ENCODE data around the gene CBR3.
A peak's percentile ranks its signal among the peaks of the same experiment; 100 is the strongest.
"Not testable (repeated sequence)": the region's sequence is repeated elsewhere in the genome, so short reads cannot be mapped to it uniquely, and the experiment has no call there.

The CBR3 gene

DNA sequence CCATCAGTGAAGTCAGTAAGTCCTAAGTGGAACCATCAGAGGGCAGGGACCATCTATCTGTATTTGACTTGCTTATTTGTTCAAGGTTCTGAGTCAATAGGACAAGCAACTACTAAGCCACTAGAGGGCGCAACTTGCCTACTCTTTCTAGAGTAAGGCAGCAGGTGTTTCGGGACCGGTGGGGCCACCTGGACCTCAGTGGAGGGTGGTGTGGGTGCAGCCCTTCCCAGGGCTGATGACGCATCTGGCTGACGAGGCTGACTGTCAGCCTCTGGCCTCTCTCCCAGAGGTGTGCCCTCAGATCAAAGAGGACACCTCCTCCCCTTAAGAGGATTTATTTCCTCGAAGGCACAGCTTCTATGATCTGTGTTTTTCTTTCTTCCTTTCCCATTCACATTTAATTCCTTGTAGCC, 6.6 kb downstream of the CBR3 start:
- TF ChIP-seq, protein P1, sequence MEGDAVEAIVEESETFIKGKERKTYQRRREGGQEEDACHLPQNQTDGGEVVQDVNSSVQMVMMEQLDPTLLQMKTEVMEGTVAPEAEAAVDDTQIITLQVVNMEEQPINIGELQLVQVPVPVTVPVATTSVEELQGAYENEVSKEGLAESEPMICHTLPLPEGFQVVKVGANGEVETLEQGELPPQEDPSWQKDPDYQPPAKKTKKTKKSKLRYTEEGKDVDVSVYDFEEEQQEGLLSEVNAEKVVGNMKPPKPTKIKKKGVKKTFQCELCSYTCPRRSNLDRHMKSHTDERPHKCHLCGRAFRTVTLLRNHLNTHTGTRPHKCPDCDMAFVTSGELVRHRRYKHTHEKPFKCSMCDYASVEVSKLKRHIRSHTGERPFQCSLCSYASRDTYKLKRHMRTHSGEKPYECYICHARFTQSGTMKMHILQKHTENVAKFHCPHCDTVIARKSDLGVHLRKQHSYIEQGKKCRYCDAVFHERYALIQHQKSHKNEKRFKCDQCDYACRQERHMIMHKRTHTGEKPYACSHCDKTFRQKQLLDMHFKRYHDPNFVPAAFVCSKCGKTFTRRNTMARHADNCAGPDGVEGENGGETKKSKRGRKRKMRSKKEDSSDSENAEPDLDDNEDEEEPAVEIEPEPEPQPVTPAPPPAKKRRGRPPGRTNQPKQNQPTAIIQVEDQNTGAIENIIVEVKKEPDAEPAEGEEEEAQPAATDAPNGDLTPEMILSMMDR (IDR thresholded peaks at IDR 0.05; ENCODE audit: low read depth, low read length) = peak; percentile 76
- no peak overlapping the region for H3K4me3 ChIP-seq (replicated peaks in 1 of 2; ENCODE audit: low read depth in 2 of 2, low read length in 2 of 2)
- peak; percentile 84 to 89 for DNase-seq (ENCODE audit: low read depth in 2 of 2)

DNA sequence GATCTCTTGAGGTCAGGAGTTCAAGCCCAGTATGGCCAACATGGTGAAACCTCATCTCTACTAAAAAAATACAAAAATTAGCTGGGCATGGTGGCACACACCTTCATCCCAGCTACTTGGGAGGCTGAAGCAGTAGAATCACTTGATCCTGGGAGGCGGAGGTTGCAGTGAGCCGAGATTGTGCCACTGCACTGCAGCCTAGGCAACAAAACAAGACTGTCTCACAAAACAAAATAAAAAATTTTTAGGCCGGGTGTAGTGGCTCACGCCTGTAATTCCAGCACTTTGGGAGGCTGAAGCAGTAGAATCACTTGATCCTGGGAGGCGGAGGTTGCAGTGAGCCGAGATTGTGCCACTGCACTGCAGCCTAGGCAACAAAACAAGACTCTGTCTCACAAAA, 9.4 kb downstream of the CBR3 start:
- not testable (repeated sequence) for DNase-seq (ENCODE audit: low read depth in 2 of 2); H3K4me3 ChIP-seq (replicated peaks in 1 of 2; ENCODE audit: low read depth in 2 of 2, low read length in 2 of 2)

DNA sequence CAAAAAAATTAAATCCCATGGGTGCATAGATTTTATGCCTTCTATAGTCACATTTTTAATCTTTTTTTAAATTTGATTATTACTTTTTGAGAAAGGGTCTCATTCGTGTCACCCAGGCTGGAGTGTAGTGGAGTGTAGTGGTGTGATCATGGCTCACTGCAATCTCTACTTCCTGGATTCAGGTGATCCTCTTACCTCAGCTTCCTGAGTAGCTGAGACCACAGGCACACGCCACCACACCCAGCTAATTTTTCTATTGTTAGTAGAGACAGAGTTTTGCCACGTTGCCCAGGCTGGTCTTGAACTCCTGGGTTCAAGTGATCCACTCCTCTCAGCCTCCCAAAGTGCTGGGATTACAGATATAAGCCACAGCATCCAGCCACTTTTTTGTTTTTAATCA, 10.4 kb downstream of the CBR3 start:
- TF ChIP-seq, protein P1 (IDR thresholded peaks at IDR 0.05; ENCODE audit: low read depth, low read length) = no peak
- DNase-seq (ENCODE audit: low read depth in 2 of 2) = no peak
- H3K4me3 ChIP-seq (replicated peaks in 1 of 2; ENCODE audit: low read depth in 2 of 2, low read length in 2 of 2) = no peak overlapping the region

DNA sequence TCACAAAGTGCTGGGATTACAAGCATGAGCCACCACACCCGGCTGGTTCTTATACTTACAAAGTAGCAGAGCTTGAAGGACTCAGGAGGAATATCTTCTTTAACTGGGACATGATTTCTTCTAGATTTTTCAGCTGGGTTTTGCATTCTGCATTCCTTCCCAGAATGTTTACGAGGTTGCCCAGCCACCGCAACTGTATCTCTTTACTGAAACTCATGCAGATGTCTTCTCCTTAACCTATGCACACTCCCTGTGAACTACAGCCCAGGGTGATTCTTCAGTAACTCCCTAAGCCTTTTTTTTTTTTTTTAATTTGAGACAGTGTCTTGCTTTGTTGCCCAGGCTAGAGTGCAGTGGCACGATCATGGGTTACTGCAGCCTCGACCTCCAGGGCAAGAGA, 13.0 kb downstream of the CBR3 start:
- TF ChIP-seq, protein P1 (IDR thresholded peaks at IDR 0.05; ENCODE audit: low read depth, low read length) = no peak
- no peak overlapping the region for H3K4me3 ChIP-seq (replicated peaks in 1 of 2; ENCODE audit: low read depth in 2 of 2, low read length in 2 of 2)
- DNase-seq (ENCODE audit: low read depth in 2 of 2) = no peak

DNA sequence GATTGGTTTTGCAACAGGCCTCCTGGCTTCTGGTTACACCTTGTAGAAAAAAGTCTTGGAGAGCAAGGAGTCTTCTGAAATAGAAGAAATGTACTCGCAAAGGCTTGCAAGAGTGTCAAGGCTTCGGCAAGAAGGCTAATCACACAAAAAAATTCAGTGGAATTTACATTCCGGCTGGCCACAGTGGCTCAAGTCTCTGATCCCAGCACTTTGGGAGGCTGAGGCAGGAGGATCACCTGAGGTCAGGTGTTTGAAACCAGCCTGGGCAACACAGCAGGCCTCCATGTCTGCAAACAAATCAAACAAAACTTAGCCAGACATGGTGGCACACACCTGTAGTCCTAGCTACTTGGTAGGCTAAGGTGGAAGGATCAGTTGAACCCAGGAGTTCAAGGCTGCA, 14.0 kb downstream of the CBR3 start:
- TF ChIP-seq, protein P1 (IDR thresholded peaks at IDR 0.05; ENCODE audit: low read depth, low read length) = no peak
- DNase-seq (ENCODE audit: low read depth in 2 of 2) = no peak
- H3K4me3 ChIP-seq (replicated peaks in 1 of 2; ENCODE audit: low read depth in 2 of 2, low read length in 2 of 2) = no peak overlapping the region

DNA sequence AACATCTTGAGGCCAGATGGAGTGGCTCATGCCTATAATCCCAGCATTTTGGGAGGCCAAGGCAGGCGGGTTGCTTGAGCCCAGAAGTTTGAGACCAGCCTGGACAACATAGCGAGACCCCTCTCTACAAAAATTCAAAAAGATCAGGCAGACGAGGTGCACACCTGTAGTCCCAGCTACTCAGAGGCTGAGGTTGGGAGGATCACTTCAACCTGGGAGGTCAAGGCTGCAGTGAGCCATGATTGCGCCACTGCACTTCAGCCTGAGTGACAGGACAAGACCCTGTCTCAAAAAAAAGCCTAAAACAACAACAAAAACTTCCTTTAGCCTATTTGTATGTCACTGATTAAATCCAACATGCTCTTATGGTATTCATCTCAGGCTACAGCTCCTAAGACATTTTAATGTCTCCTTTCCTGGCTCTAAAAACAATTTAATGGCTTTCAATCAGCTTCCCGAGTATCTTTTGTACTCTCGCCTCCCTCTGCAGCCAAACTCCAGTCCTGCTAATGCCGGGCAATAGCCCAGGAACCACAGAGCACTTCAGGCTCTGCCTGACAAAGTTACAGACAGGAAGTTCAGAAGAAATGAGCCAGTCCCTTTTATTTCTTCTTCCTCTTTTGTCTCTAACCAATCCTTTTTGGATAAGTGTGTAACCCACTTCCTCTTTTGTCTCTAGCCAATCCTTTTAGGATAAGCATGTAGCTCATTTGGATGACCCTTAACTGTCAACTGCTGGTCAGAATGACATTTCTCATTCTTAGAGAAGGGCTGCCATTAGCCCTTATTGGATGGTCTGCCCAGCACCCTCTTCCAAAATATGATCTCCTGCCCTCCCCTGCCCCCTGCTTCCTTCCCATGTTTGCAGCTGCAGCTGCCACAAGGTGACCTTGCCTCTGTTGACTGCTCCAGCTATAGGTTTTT, 15.2 kb downstream of the CBR3 start:
- no peak overlapping the region for H3K4me3 ChIP-seq (replicated peaks in 1 of 2; ENCODE audit: low read depth in 2 of 2, low read length in 2 of 2)
- DNase-seq (ENCODE audit: low read depth in 2 of 2) = peak; percentile 37 to 71
- TF ChIP-seq, protein P1 (IDR thresholded peaks at IDR 0.05; ENCODE audit: low read depth, low read length) = no peak

DNA sequence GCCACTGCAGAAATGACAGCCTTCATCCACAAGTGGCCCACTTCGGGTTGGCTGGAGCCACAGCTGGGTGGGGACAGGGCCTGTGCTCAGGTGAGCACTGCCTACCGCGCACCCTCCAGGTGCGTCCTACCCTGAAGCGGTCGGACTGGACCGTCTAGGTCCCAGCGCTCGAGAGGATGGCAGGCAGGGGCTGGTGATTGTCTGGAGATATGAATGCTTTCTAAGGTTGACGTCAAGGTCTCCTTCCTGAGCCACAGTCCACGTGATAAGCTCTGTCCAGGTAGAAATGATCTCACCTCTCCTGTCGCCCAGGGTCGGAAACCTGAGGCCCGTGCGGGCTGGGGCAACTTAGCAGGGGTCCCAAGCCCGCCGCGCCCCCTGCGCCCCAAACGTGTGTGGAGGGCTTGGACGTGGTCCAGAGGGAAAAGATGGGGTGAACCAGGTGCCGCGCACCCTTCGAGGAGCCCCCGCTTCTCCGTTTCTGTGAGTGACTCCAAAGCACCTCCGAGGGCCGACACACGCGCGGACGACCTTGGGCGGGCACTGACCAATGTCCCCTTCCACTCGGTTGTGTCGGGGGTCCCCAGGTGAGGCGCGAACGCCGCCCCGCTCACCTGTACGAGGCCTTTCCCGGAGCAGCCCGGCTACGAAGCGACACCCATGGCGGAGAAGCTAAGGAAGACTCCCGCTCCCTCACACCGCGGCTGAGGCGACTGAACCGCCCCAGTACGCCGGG, 20.9 kb downstream of the CBR3 start:
- peak overlapping the region; percentile 72 to 74 for H3K4me3 ChIP-seq (replicated peaks in 1 of 2; ENCODE audit: low read depth in 2 of 2, low read length in 2 of 2)
- no peak for DNase-seq (ENCODE audit: low read depth in 2 of 2)

More for the DNA sequence above, 20.9 kb downstream of the CBR3 start:
- TF ChIP-seq, protein P1 (IDR thresholded peaks at IDR 0.05; ENCODE audit: low read depth, low read length) = no peak
